GM23338 (cell line): ENCODE data around the gene PRM3. TPM values are rescaled to one million over a fixed set of nuclear protein-coding genes. Genes with fewer than 3 reads are reported as not detected.

Source experiments
- ATAC-seq: fragments of 200-7000 bp; cut with Tn5 transposase; 3 replicates; pipeline ENCODE4 v1.9.1; 2020
- DNase-seq: peaks from one replicate; pipeline ENCODE4 v3.0.0-alpha.2; 2015; ENCODE audit warnings: low spot score
- H2AFZ ChIP-seq: fragments of 200-600 bp; sonication (generic); 2 replicates; pipeline ENCODE4 v1.8.0; 2016; ENCODE audit warnings: antibody characterized with exemption, mild to moderate bottlenecking, moderate library complexity
- H3F3A ChIP-seq: fragments of 200-600 bp; sonication (generic); replicated peaks from 2 replicates; pipeline ENCODE4 v1.8.0; 2017; ENCODE audit warnings: antibody characterized with exemption, mixed run types, low read depth
- H3K27ac ChIP-seq: fragments of 200-600 bp; sonication (generic); 2 replicates; pipeline ENCODE4 v1.6.1; 2016; ENCODE audit warnings: low read depth
- H3K27me3 ChIP-seq: fragments of 200-600 bp; sonication (generic); 2 replicates; pipeline ENCODE4 v1.8.0; 2016; ENCODE audit warnings: mild to moderate bottlenecking, mixed run types, moderate library complexity; ENCODE audit not compliant: insufficient read depth
- H3K36me3 ChIP-seq: fragments of 200-600 bp; sonication (generic); 2 replicates; pipeline ENCODE4 v1.8.0; 2016; ENCODE audit warnings: mild to moderate bottlenecking; ENCODE audit not compliant: insufficient read depth
- H3K4me1 ChIP-seq: fragments of 200-600 bp; sonication (generic); 2 replicates; pipeline ENCODE4 v1.8.0; 2016; ENCODE audit warnings: mild to moderate bottlenecking, moderate library complexity; ENCODE audit not compliant: insufficient read depth
- H3K4me2 ChIP-seq: fragments of 200-600 bp; sonication (generic); 2 replicates; pipeline ENCODE4 v1.7.1; 2017; ENCODE audit warnings: mixed run types
- H3K4me3 ChIP-seq: fragments of 200-600 bp; sonication (generic); 2 replicates; pipeline ENCODE4 v1.6.1; 2016; ENCODE audit warnings: mixed run types
- H3K79me2 ChIP-seq: fragments of 200-600 bp; sonication (generic); replicated peaks from 2 replicates; pipeline ENCODE4 v1.8.0; 2017; ENCODE audit warnings: mild to moderate bottlenecking; ENCODE audit not compliant: insufficient read depth
- H3K9me2 ChIP-seq: fragments of 200-600 bp; sonication (generic); 2 replicates; pipeline ENCODE4 v1.8.0; 2017; ENCODE audit not compliant: insufficient read depth
- H4K20me1 ChIP-seq: fragments of 200-600 bp; sonication (generic); replicated peaks from 2 replicates; pipeline ENCODE4 v1.8.0; 2017; ENCODE audit warnings: mild to moderate bottlenecking; ENCODE audit not compliant: insufficient read depth
- H3K27ac Mint-ChIP-seq: 2 replicates; pipeline ENCODE4 v1.8.0; 2020; ENCODE audit warnings: inconsistent platforms, mild to moderate bottlenecking, moderate library complexity, mixed read lengths
- H3K27me3 Mint-ChIP-seq: 3 replicates; pipeline ENCODE4 v1.8.0; 2022; ENCODE audit warnings: low read depth, mild to moderate bottlenecking, moderate library complexity, mixed read lengths, inconsistent platforms; ENCODE audit not compliant: insufficient read depth, poor library complexity
- H3K36me3 Mint-ChIP-seq: 3 replicates; pipeline ENCODE4 v1.8.0; 2021; ENCODE audit warnings: low read depth, mild to moderate bottlenecking, inconsistent platforms, moderate library complexity, mixed read lengths
- H3K4me1 Mint-ChIP-seq: 3 replicates; pipeline ENCODE4 v1.8.0; 2020; ENCODE audit warnings: mild to moderate bottlenecking, inconsistent platforms, mixed read lengths
- H3K4me3 Mint-ChIP-seq: 3 replicates; pipeline ENCODE4 v1.8.0; 2021; ENCODE audit warnings: moderate library complexity, mild to moderate bottlenecking, inconsistent platforms, mixed read lengths
- H3K9me3 Mint-ChIP-seq: 3 replicates; pipeline ENCODE4 v1.8.0; 2020; ENCODE audit warnings: moderate library complexity, mild to moderate bottlenecking, inconsistent platforms, mixed read lengths
- CREB1 ChIP-seq: fragments of 250-450 bp; sonication (Bioruptor Pico); IDR thresholded peaks from 2 replicates; pipeline ENCODE4 v1.5.0; 2020; ENCODE audit warnings: low read depth, mild to moderate bottlenecking, moderate library complexity
- CTCF ChIP-seq, 2 experiments: fragments of 200-600 bp in 1 of 2; sonication (generic) in 1 of 2; conservative IDR thresholded peaks; 2 replicates each; pipeline versions ENCODE4 v1.5.1 to v1.6.1; 2016 to 2017; ENCODE audit warnings: antibody characterized with exemption in 2 of 2, low read depth in 2 of 2, mild to moderate bottlenecking in 2 of 2, moderate library complexity in 1 of 2
- EZH2 ChIP-seq: fragments of 200-600 bp; sonication (generic); IDR thresholded peaks from one replicate; pipeline ENCODE4 v1.8.0; 2017; ENCODE audit warnings: antibody characterized with exemption, mild to moderate bottlenecking, low read depth; ENCODE audit not compliant: unreplicated experiment
- EZH2phosphoT487 ChIP-seq: fragments of 200-600 bp; sonication (generic); IDR thresholded peaks from one replicate; pipeline ENCODE4 v1.8.1; 2018; ENCODE audit warnings: antibody characterized with exemption; ENCODE audit not compliant: unreplicated experiment
- JUNB ChIP-seq: IDR thresholded peaks from one replicate; pipeline ENCODE4 v1.6.1; 2016; ENCODE audit warnings: antibody characterized with exemption; ENCODE audit not compliant: unreplicated experiment
- NANOG ChIP-seq: IDR thresholded peaks from 2 replicates; pipeline ENCODE4 v1.6.1; 2016; ENCODE audit warnings: antibody characterized with exemption, borderline replicate concordance
- POLR2AphosphoS5 ChIP-seq: IDR thresholded peaks from 2 replicates; pipeline ENCODE4 v1.6.1; 2016; ENCODE audit warnings: antibody characterized with exemption, low read depth
- STAT1 ChIP-seq: IDR thresholded peaks from one replicate; pipeline ENCODE4 v1.6.1; 2016; ENCODE audit warnings: antibody characterized with exemption; ENCODE audit not compliant: unreplicated experiment
- ZNF114 ChIP-seq: fragments of 250-450 bp; sonication (Bioruptor Pico); IDR thresholded peaks from 2 replicates; pipeline ENCODE4 v1.5.0; 2020; ENCODE audit warnings: mild to moderate bottlenecking, moderate library complexity
- ZNF331 ChIP-seq: fragments of 250-450 bp; sonication (Bioruptor Pico); IDR thresholded peaks from 2 replicates; pipeline ENCODE4 v1.5.0; 2020; ENCODE audit warnings: low read depth, mild to moderate bottlenecking, moderate library complexity
- polyA plus RNA-seq: library from polyadenylated mRNA; unstranded; fragments of >200 nt; fragmentation: Nextera tagmentation; extraction: Ambion mirVana; gene quantifications from 2 replicates; pipeline ENCODE4 v1.2.1, GENCODE V29; 2016
- total RNA-seq: library from RNA; depleted of rRNA; stranded (reverse); fragments of >200 nt; shearing (Covaris generic); gene quantifications from 2 replicates; pipeline ENCODE4 v1.2.3, GENCODE V29; 2014
- TF ChIP-seq, protein P1 (sequence below): fragments of 250-450 bp; sonication (Bioruptor Pico); IDR thresholded peaks from 2 replicates; pipeline ENCODE4 v1.5.0; 2020; ENCODE audit warnings: mild to moderate bottlenecking, moderate library complexity
- TF ChIP-seq, protein P2 (sequence below): IDR thresholded peaks from 2 replicates; pipeline ENCODE4 v1.6.1; 2016; ENCODE audit warnings: antibody characterized with exemption
- TF ChIP-seq, protein P3 (sequence below): IDR thresholded peaks from one replicate; pipeline ENCODE4 v1.6.1; 2018; ENCODE audit warnings: antibody characterized with exemption; ENCODE audit not compliant: unreplicated experiment

Gene PRM3
- total and polyA plus RNA-seq, 2 experiments from 2014 or later: not detected

GRCh38 chr16:11303405-11304138 lies 30.1 kb upstream of the PRM3 start:
- H3K27me3 Mint-ChIP-seq: no peaks in the 10 kb centered on the region
- no peaks in the 10 kb centered on the region for H3K9me2 ChIP-seq
- no peak for TF ChIP-seq CTCF (conservative IDR thresholded peaks at IDR 0.05; ENCODE audit: low read depth in 2 of 2)
- TF ChIP-seq, protein P1, sequence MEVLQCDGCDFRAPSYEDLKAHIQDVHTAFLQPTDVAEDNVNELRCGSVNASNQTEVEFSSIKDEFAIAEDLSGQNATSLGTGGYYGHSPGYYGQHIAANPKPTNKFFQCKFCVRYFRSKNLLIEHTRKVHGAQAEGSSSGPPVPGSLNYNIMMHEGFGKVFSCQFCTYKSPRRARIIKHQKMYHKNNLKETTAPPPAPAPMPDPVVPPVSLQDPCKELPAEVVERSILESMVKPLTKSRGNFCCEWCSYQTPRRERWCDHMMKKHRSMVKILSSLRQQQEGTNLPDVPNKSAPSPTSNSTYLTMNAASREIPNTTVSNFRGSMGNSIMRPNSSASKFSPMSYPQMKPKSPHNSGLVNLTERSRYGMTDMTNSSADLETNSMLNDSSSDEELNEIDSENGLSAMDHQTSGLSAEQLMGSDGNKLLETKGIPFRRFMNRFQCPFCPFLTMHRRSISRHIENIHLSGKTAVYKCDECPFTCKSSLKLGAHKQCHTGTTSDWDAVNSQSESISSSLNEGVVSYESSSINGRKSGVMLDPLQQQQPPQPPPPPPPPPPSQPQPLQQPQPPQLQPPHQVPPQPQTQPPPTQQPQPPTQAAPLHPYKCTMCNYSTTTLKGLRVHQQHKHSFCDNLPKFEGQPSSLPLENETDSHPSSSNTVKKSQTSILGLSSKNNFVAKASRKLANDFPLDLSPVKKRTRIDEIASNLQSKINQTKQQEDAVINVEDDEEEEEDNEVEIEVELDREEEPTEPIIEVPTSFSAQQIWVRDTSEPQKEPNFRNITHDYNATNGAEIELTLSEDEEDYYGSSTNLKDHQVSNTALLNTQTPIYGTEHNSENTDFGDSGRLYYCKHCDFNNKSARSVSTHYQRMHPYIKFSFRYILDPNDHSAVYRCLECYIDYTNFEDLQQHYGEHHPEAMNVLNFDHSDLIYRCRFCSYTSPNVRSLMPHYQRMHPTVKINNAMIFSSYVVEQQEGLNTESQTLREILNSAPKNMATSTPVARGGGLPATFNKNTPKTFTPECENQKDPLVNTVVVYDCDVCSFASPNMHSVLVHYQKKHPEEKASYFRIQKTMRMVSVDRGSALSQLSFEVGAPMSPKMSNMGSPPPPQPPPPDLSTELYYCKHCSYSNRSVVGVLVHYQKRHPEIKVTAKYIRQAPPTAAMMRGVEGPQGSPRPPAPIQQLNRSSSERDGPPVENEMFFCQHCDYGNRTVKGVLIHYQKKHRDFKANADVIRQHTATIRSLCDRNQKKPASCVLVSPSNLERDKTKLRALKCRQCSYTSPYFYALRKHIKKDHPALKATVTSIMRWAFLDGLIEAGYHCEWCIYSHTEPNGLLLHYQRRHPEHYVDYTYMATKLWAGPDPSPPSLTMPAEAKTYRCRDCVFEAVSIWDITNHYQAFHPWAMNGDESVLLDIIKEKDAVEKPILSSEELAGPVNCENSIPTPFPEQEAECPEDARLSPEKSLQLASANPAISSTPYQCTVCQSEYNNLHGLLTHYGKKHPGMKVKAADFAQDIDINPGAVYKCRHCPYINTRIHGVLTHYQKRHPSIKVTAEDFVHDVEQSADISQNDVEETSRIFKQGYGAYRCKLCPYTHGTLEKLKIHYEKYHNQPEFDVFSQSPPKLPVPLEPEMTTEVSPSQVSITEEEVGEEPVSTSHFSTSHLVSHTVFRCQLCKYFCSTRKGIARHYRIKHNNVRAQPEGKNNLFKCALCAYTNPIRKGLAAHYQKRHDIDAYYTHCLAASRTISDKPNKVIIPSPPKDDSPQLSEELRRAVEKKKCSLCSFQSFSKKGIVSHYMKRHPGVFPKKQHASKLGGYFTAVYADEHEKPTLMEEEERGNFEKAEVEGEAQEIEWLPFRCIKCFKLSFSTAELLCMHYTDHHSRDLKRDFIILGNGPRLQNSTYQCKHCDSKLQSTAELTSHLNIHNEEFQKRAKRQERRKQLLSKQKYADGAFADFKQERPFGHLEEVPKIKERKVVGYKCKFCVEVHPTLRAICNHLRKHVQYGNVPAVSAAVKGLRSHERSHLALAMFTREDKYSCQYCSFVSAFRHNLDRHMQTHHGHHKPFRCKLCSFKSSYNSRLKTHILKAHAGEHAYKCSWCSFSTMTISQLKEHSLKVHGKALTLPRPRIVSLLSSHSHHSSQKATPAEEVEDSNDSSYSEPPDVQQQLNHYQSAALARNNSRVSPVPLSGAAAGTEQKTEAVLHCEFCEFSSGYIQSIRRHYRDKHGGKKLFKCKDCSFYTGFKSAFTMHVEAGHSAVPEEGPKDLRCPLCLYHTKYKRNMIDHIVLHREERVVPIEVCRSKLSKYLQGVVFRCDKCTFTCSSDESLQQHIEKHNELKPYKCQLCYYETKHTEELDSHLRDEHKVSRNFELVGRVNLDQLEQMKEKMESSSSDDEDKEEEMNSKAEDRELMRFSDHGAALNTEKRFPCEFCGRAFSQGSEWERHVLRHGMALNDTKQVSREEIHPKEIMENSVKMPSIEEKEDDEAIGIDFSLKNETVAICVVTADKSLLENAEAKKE (CRISPR knock-in tag): no peak
- TF ChIP-seq POLR2AphosphoS5: no peak
- no peak for TF ChIP-seq NANOG
- TF ChIP-seq, protein P2, sequence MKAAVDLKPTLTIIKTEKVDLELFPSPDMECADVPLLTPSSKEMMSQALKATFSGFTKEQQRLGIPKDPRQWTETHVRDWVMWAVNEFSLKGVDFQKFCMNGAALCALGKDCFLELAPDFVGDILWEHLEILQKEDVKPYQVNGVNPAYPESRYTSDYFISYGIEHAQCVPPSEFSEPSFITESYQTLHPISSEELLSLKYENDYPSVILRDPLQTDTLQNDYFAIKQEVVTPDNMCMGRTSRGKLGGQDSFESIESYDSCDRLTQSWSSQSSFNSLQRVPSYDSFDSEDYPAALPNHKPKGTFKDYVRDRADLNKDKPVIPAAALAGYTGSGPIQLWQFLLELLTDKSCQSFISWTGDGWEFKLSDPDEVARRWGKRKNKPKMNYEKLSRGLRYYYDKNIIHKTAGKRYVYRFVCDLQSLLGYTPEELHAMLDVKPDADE: no peak
- TF ChIP-seq EZH2: no peak
- TF ChIP-seq STAT1: no peak
- TF ChIP-seq ZNF331: no peak
- no peak for TF ChIP-seq CREB1 (CRISPR knock-in tag)
- TF ChIP-seq ZNF114 (CRISPR knock-in tag): no peak
- no peak for TF ChIP-seq JUNB
- TF ChIP-seq, protein P3, sequence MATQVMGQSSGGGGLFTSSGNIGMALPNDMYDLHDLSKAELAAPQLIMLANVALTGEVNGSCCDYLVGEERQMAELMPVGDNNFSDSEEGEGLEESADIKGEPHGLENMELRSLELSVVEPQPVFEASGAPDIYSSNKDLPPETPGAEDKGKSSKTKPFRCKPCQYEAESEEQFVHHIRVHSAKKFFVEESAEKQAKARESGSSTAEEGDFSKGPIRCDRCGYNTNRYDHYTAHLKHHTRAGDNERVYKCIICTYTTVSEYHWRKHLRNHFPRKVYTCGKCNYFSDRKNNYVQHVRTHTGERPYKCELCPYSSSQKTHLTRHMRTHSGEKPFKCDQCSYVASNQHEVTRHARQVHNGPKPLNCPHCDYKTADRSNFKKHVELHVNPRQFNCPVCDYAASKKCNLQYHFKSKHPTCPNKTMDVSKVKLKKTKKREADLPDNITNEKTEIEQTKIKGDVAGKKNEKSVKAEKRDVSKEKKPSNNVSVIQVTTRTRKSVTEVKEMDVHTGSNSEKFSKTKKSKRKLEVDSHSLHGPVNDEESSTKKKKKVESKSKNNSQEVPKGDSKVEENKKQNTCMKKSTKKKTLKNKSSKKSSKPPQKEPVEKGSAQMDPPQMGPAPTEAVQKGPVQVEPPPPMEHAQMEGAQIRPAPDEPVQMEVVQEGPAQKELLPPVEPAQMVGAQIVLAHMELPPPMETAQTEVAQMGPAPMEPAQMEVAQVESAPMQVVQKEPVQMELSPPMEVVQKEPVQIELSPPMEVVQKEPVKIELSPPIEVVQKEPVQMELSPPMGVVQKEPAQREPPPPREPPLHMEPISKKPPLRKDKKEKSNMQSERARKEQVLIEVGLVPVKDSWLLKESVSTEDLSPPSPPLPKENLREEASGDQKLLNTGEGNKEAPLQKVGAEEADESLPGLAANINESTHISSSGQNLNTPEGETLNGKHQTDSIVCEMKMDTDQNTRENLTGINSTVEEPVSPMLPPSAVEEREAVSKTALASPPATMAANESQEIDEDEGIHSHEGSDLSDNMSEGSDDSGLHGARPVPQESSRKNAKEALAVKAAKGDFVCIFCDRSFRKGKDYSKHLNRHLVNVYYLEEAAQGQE: no peak
- no peak for TF ChIP-seq EZH2phosphoT487
- H3K27ac ChIP-seq: no peak overlapping the region
- peaks cover 4% of the 10 kb centered on the region; the same call in 2 of the 3 replicates for H3K4me1 Mint-ChIP-seq
- no peaks in the 10 kb centered on the region for H3K27me3 ChIP-seq
- no peak for ATAC-seq
- H3K4me3 ChIP-seq: no peak overlapping the region
- H4K20me1 ChIP-seq: no peaks in the 10 kb centered on the region
- H3K4me2 ChIP-seq: no peak overlapping the region
- 0 out of 2 replicates have a peak, but pooled peaks cover 2% of the 10 kb centered on the region for H3F3A ChIP-seq
- no peaks in the 10 kb centered on the region; the same call in 2 of the 3 replicates for H3K36me3 Mint-ChIP-seq
- H3K36me3 ChIP-seq: no peaks in the 10 kb centered on the region
- H3K27ac Mint-ChIP-seq: no peak overlapping the region
- H3K9me3 Mint-ChIP-seq: 0 out of 3 replicates have a peak, but pooled peaks cover 2% of the 10 kb centered on the region
- peak overlapping the region; percentile 72 for H2AFZ ChIP-seq
- no peak overlapping the region for H3K4me3 Mint-ChIP-seq
- H3K79me2 ChIP-seq: no peaks in the 10 kb centered on the region
- peaks cover 7% of the 10 kb centered on the region; the same call in 1 of the 2 replicates for H3K4me1 ChIP-seq
- DNase-seq: no peak
